Mesodermal cell (in vitro differentiated cells): Measurements from ENCODE around the gene ACTG2.

ENCODE experiments used
- H3K27ac ChIP-seq: 2 replicates; pipeline ENCODE4 v1.7.0; 2013; ENCODE audit warnings: mild to moderate bottlenecking, low read depth, low read length, moderate library complexity; ENCODE audit not compliant: severe bottlenecking
- H3K36me3 ChIP-seq: 2 replicates; pipeline ENCODE4 v1.7.1; 2013; ENCODE audit warnings: mild to moderate bottlenecking, low read length, moderate library complexity; ENCODE audit not compliant: control insufficient read depth, insufficient read depth
- H3K4me1 ChIP-seq: one replicate; pipeline ENCODE4 v1.7.1; 2013; ENCODE audit warnings: mild to moderate bottlenecking, low read length; ENCODE audit not compliant: insufficient read depth, control insufficient read depth, poor library complexity, severe bottlenecking
- H3K4me3 ChIP-seq: 2 replicates; pipeline ENCODE4 v1.7.0; 2013; ENCODE audit warnings: low read length, control low read depth, mild to moderate bottlenecking; ENCODE audit not compliant: insufficient read depth, poor library complexity, severe bottlenecking; ENCODE audit errors: extremely low read depth
- H3K9me3 ChIP-seq: 2 replicates; pipeline ENCODE4 v1.7.1; 2013; ENCODE audit warnings: mild to moderate bottlenecking, low read length, moderate library complexity; ENCODE audit not compliant: control insufficient read depth
- WGBS, 2 experiments: methylation state at CpG; one replicate each; pipeline ENCODE4 v1.1.5; 2013; ENCODE audit warnings: missing lambda C conversion rate in 2 of 2; ENCODE audit not compliant: insufficient coverage in 2 of 2; 5-methylcytosine and 5-hydroxymethylcytosine counted together

Gene ACTG2

GRCh38 chr2:73915437-73915993 is 22.7 kb downstream of the ACTG2 start:
- 93 to 95% methylated on average over 4 of the region's 5 CpGs for WGBS, 2 experiments
- Histone ChIP-seq H3K9me3 (no peaks in the 10 kb centered on the region), H3K36me3 (no peaks in the 10 kb centered on the region), H3K4me3 (no peak overlapping the region), H3K4me1 (no peaks in the 10 kb centered on the region), H3K27ac (no peak overlapping the region)

- Histone ChIP-seq H3K27ac (no peak overlapping the region), H3K4me3 (no peak overlapping the region), H3K36me3 (no peaks in the 10 kb centered on the region), H3K9me3 (no peaks in the 10 kb centered on the region), H3K4me1 (no peaks in the 10 kb centered on the region)
- 60 to 67% methylated on average over 2 of the region's 2 CpGs for WGBS, 2 experiments
Observed at GRCh38 chr2:73916666-73917065, 23.9 kb downstream of the ACTG2 start.

DNA sequence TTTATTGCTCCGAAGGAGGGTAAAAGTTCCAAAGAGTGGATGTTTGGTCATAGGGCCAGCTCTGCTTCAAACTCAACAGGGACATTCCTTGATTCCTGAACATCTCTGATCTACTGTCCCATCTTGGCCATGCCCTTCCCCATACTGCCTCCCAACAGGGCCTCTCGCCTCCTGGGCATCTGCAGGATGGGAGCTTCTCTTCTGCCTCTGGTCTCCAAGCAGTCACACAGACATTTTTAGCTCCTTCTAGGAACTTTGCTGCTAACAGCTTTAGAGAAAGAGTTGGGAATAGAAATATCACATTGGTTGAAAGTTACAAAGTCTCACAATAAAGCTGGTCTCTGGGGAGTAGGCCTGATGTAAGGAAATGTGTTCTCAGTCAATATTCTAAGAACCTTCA is 24.5 kb downstream of the ACTG2 start:
- Histone ChIP-seq H3K9me3 (no peaks in the 10 kb centered on the region), H3K4me3 (no peak overlapping the region), H3K27ac (no peak overlapping the region), H3K36me3 (no peaks in the 10 kb centered on the region), H3K4me1 (no peaks in the 10 kb centered on the region)
- 100% methylated on average over 1 of the region's 2 CpGs for WGBS, 2 experiments

GRCh38 chr2:73917696-73918207 is 24.9 kb downstream of the ACTG2 start:
- Histone ChIP-seq H3K4me1 (no peaks in the 10 kb centered on the region), H3K27ac (no peak overlapping the region), H3K9me3 (no peaks in the 10 kb centered on the region), H3K4me3 (no peak overlapping the region), H3K36me3 (no peaks in the 10 kb centered on the region)
- WGBS, 2 experiments, result 83 to 94% methylated on average over 2 to 3 of the region's 4 CpGs

DNA sequence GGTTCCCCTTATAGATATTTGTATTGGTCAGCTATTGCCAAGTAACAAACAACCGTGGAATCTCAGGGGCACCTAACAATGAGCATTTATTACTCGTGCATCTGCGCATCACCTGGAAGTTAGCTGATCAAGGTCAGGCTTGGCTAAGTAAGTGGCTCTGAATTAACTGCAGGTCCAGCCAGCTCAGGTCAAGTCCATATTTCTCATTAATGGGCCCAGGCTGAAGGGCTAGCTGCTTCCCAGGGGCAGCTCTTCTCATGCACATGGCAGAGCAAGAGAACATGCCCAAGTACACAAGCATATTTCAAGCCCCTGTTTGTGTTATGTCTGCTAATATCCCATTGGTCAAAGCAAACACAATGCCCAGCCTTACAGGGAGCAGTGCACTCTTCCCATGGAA is 26.0 kb downstream of the ACTG2 start:
- no peaks in the 10 kb centered on the region for H3K9me3 ChIP-seq
- WGBS, 2 experiments, result 86 to 98% methylated on average over 3 of the region's 3 CpGs
- H3K4me3 ChIP-seq, result no peak overlapping the region
- no peaks in the 10 kb centered on the region for H3K4me1 ChIP-seq
- H3K36me3 ChIP-seq, result no peaks in the 10 kb centered on the region
- H3K27ac ChIP-seq, result no peak overlapping the region

DNA sequence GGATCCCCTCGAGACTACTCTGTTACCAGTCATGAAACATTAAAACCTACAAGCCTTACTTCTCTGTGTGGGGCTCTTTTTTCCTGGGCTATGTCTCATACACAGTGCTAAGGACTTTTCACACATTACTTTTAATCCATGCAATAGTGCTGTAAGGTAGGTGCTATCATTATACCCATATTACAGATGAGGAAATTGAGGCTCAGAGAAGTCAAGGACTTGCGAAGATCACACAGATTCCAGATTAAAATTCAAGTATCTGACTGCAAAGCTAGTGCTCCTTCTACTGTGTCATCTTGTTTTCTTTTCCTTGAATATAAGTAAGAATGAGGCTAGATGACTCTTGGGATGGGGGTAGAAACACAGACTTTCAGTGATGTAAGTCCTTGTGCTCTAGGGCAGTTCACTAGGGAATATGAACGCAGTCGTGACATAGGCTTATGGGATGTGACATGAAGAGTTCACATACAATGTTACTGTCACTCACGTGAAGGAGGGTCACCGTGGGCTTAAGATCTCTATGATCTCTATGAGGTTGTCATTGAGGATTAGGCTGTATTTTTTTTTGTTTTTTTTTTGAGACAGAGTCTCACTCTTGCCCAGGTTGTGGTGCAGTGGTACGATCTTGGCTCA is 26.9 kb downstream of the ACTG2 start:
- H3K4me3 ChIP-seq, result no peak overlapping the region
- no peaks in the 10 kb centered on the region for H3K9me3 ChIP-seq
- no peaks in the 10 kb centered on the region for H3K4me1 ChIP-seq
- no peak overlapping the region for H3K27ac ChIP-seq
- 95 to 98% methylated on average over 4 to 5 of the region's 7 CpGs for WGBS, 2 experiments
- H3K36me3 ChIP-seq, result no peaks in the 10 kb centered on the region

DNA sequence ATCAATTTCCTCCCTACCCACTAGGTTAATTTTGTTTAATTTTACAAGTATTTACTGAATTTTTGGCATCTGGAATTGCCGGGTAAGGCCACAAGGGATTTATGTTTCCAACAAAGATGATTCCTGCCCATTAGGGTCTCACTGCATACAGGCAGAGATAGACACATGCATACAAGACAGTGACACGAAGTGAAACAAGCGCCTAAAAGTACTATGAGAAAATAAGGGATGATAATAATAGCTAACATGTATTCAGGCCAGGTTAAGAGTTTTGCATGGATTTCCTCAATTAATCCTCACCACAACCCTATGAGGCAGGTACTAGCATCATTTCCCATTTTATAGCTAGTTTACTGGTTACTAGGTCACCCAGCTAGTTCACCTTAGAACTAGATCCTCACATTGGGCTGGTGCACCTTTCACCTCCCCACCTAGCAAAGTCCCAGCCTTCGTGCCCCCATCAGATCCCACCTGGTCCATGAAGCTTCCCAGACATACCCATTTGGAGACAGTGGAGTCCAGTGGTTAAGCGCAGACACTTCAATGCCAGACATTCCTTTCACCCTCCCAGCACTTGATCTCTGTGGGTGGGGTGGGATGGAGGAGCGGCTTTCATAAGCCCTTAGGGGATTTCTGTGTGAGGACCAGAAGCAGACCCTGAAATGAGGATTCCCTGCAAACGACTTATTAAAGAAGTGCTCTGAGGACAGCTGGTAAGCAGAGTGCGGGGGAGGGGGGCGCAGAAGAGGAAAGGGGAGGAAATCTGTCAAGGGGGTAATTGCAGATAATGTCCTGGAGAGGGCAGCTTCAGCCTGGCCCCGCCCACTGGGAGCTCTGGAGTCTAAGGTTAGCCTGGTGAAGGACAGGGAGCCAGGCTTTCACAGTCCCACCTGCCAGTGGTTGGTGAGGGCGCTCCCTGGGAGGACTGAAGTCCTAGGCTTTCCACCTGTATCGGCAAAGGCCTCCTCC is 28.1 kb downstream of the ACTG2 start:
- whole genome bisulfite sequencing, 2 experiments, result 43 to 56% methylated on average over 7 to 8 of the region's 12 CpGs
- Histone ChIP-seq H3K9me3 (peaks cover 2% of the 10 kb centered on the region), H3K4me1 (no peaks in the 10 kb centered on the region), H3K4me3 (no peak overlapping the region), H3K36me3 (no peaks in the 10 kb centered on the region), H3K27ac (no peak overlapping the region)

- Histone ChIP-seq H3K36me3 (no peaks in the 10 kb centered on the region), H3K4me1 (no peaks in the 10 kb centered on the region), H3K27ac (no peak overlapping the region), H3K4me3 (no peak overlapping the region), H3K9me3 (peaks cover 4% of the 10 kb centered on the region)
- 92 to 94% methylated on average over 7 to 8 of the region's 9 CpGs for WGBS, 2 experiments
Observed at GRCh38 chr2:73921581-73921980, 28.8 kb downstream of the ACTG2 start.

GRCh38 chr2:73922681-73923080 is 29.9 kb downstream of the ACTG2 start:
- 64 to 77% methylated on average over 4 of the region's 5 CpGs for WGBS, 2 experiments

GRCh38 chr2:73925033-73925704 is 32.4 kb downstream of the ACTG2 start:
- peaks cover 14% of the 10 kb centered on the region for H3K4me1 ChIP-seq
- 94 to 100% methylated on average over 2 to 4 of the region's 7 CpGs for WGBS, 2 experiments
- no peak overlapping the region for H3K27ac ChIP-seq
- H3K4me3 ChIP-seq, result no peak overlapping the region
- peaks cover 4% of the 10 kb centered on the region for H3K9me3 ChIP-seq
- H3K36me3 ChIP-seq, result peaks cover 15% of the 10 kb centered on the region

More at GRCh38 chr2:73922681-73923080, 29.9 kb downstream of the ACTG2 start:
- no peak overlapping the region for H3K4me3 ChIP-seq
- H3K27ac ChIP-seq, result no peak overlapping the region
- peaks cover 4% of the 10 kb centered on the region for H3K9me3 ChIP-seq
- no peaks in the 10 kb centered on the region for H3K4me1 ChIP-seq
- H3K36me3 ChIP-seq, result no peaks in the 10 kb centered on the region
